K562 (cell line): ENCODE results near the gene EDN2. TPM values are rescaled to one million over a fixed set of nuclear protein-coding genes. Genes with fewer than 3 reads are reported as not detected.

Experiments
- ATAC-seq: fragments of 200-7000 bp; cut with Tn5 transposase; 3 replicates; pipeline ENCODE4 v1.9.1; 2020; ENCODE audit warnings: moderate library complexity
- BruUV-seq: library from RNA; stranded (reverse); fragments of 400-500 nt; replicated peaks from 2 replicates; lab custom pipeline; 2021; lab: Mats Ljungman, UMichigan
- CTCF ChIA-PET: fragments of 300-600 bp; formaldehyde crosslinking; extraction: SDS; loops from one replicate; lab custom pipeline; 2021; ENCODE audit warnings: low intra/inter-chr PET ratio; lab: Yijun Ruan, JAX
- POLR2A ChIA-PET: fragments of 300-600, 350-650 bp; sonication (Branson Sonifier 250); formaldehyde crosslinking; extraction: SDS; loops from one replicate; lab custom pipeline; 2021; ENCODE audit warnings: antibody characterized with exemption, inconsistent platforms; lab: Yijun Ruan, JAX
- DNase-seq, 4 experiments: peaks; one replicate each; pipeline versions ENCODE4 v3.0.0 to v3.0.0-alpha.2; 2011 to 2018; ENCODE audit warnings: low spot score in 3 of 4, mixed read lengths in 3 of 4; ENCODE audit errors: extremely low read depth in 1 of 4
- FAIRE-seq: peaks from 2 replicates; lab custom pipeline; 2011; peaks lifted over from hg19 to GRCh38; lab: Jason Lieb, UNC
- H2AFZ ChIP-seq: 2 replicates; pipeline ENCODE4 v1.6.0; 2011; ENCODE audit warnings: low read depth, low read length, control low read depth, inconsistent platforms
- H3K27ac ChIP-seq: fragments of 200-600 bp; 3 replicates; pipeline ENCODE4 v1.8.0; 2011; ENCODE audit warnings: low read depth, mild to moderate bottlenecking, control low read depth, inconsistent platforms, low read length, moderate library complexity, mixed read lengths; ENCODE audit errors: extremely low read depth
- H3K27me3 ChIP-seq, 2 experiments: fragments of 300-600 bp in 1 of 2; 2 replicates in 1 of 2; 3 replicates in 1 of 2; pipeline versions ENCODE4 v1.6.0 to v1.8.0; 2011; ENCODE audit warnings: inconsistent platforms in 2 of 2, low read length in 2 of 2, mild to moderate bottlenecking in 1 of 2, mixed read lengths in 1 of 2, moderate library complexity in 1 of 2; ENCODE audit not compliant: control insufficient read depth in 2 of 2, insufficient read depth in 2 of 2
- H3K36me3 ChIP-seq: fragments of 300-600 bp; 3 replicates; pipeline ENCODE4 v1.8.0; 2011; ENCODE audit warnings: mild to moderate bottlenecking, low read length, inconsistent platforms; ENCODE audit not compliant: control insufficient read depth, insufficient read depth
- H3K4me1 ChIP-seq, 2 experiments: fragments of 200-600 bp in 1 of 2; replicated peaks in 1 of 2; 2 replicates in 1 of 2; 3 replicates in 1 of 2; pipeline versions ENCODE4 v1.5.1 to v1.8.0; 2011; ENCODE audit warnings: inconsistent platforms in 2 of 2, low read length in 2 of 2, mild to moderate bottlenecking in 1 of 2, mixed read lengths in 1 of 2, moderate library complexity in 1 of 2; ENCODE audit not compliant: control insufficient read depth in 2 of 2, insufficient read depth in 2 of 2
- H3K4me2 ChIP-seq: 2 replicates; pipeline ENCODE4 v1.6.1; 2011; ENCODE audit warnings: low read length, control low read depth, inconsistent platforms, mixed read lengths; ENCODE audit not compliant: insufficient read depth
- H3K4me3 ChIP-seq: fragments of 200-600 bp; sonication (generic), shearing (Covaris generic); 2 replicates; pipeline ENCODE4 v1.5.1; 2016; ENCODE audit warnings: control low read depth, inconsistent platforms
- H3K79me2 ChIP-seq: fragments of 200-600 bp; 3 replicates; pipeline ENCODE4 v1.8.0; 2011; ENCODE audit warnings: low read length, inconsistent platforms; ENCODE audit not compliant: control insufficient read depth, insufficient read depth
- H3K9ac ChIP-seq, 2 experiments: 2 replicates each; pipeline versions ENCODE4 v1.6.0 to v1.6.1; 2011; ENCODE audit warnings: low read depth in 2 of 2, low read length in 2 of 2, control low read depth in 1 of 2, inconsistent platforms in 1 of 2, mild to moderate bottlenecking in 1 of 2, mixed read lengths in 1 of 2; ENCODE audit not compliant: insufficient read depth in 1 of 2
- H3K9me1 ChIP-seq: one replicate; pipeline ENCODE4 v1.6.0; 2011; ENCODE audit warnings: inconsistent platforms, mild to moderate bottlenecking, low read length, moderate library complexity; ENCODE audit not compliant: control insufficient read depth, insufficient read depth
- H3K9me3 ChIP-seq: replicated peaks from 2 replicates; pipeline ENCODE4 v1.5.1; 2011; ENCODE audit warnings: low read depth, low read length, inconsistent platforms; ENCODE audit not compliant: control insufficient read depth, insufficient read depth
- H4K20me1 ChIP-seq: replicated peaks from 2 replicates; pipeline ENCODE4 v1.6.1; 2011; ENCODE audit warnings: low read length, inconsistent platforms, mixed read lengths; ENCODE audit not compliant: control insufficient read depth, insufficient read depth
- CC2D1A ChIP-seq: fragments of 450-650 bp; IDR thresholded peaks from 2 replicates; pipeline ENCODE4 v1.6.1; 2017; ENCODE audit warnings: mild to moderate bottlenecking
- FOXJ3 ChIP-seq: sonication (generic); formaldehyde crosslinking; IDR thresholded peaks from 2 replicates; pipeline ENCODE4 v1.4.0; 2020; ENCODE audit warnings: mild to moderate bottlenecking, missing genetic modification reagents
- HES1 ChIP-seq: fragments of 450-650 bp; IDR thresholded peaks from 2 replicates; pipeline ENCODE4 v1.6.1; 2016; ENCODE audit warnings: low read depth, mild to moderate bottlenecking, moderate library complexity
- NBN ChIP-seq: fragments of 450-650 bp; IDR thresholded peaks from 2 replicates; pipeline ENCODE4 v1.6.1; 2016; ENCODE audit warnings: low read depth, mild to moderate bottlenecking
- NR2C2 ChIP-seq, 2 experiments: fragments of 200-800 bp in 1 of 2; sonication (Bioruptor generic) in 1 of 2; sonication (generic) in 1 of 2; formaldehyde crosslinking in 1 of 2; IDR thresholded peaks; 2 replicates each; pipeline versions ENCODE4 v1.6.1 to v1.8.0; 2016 to 2022; ENCODE audit warnings: mild to moderate bottlenecking in 1 of 2, missing compliant biosample characterization in 1 of 2, missing genetic modification characterization in 1 of 2, missing genetic modification reagents in 1 of 2
- PTBP1 ChIP-seq: fragments of 200-400 bp; formaldehyde crosslinking; IDR thresholded peaks from 2 replicates; pipeline ENCODE4 v1.6.1; 2017; ENCODE audit warnings: low read depth, low read length
- RBM14 ChIP-seq: fragments of 200-400 bp; formaldehyde crosslinking; IDR thresholded peaks from 2 replicates; pipeline ENCODE4 v1.6.1; 2018; ENCODE audit warnings: low read depth, mild to moderate bottlenecking, low read length, moderate library complexity, borderline replicate concordance; ENCODE audit not compliant: insufficient read depth
- SETDB1 ChIP-seq: IDR thresholded peaks from one replicate; pipeline ENCODE4 v1.6.1; 2012; ENCODE audit warnings: low read length, control low read depth, inconsistent platforms
- TEAD2 ChIP-seq: fragments of 450-650 bp; IDR thresholded peaks from 2 replicates; pipeline ENCODE4 v1.6.1; 2016; ENCODE audit warnings: missing genetic modification characterization, control low read depth, missing compliant biosample characterization
- ZBTB8A ChIP-seq: fragments of 450-650 bp; IDR thresholded peaks from 2 replicates; pipeline ENCODE4 v1.6.1; 2018; ENCODE audit warnings: mild to moderate bottlenecking, moderate library complexity; ENCODE audit not compliant: partially characterized antibody
- ZFP1 ChIP-seq: fragments of 450-650 bp; formaldehyde crosslinking; IDR thresholded peaks from 2 replicates; pipeline ENCODE4 v1.4.0; 2020; ENCODE audit warnings: mild to moderate bottlenecking, mixed read lengths
- ZNF146 ChIP-seq: IDR thresholded peaks from one replicate; pipeline ENCODE4 v1.6.1; 2018; ENCODE audit warnings: missing compliant biosample characterization; ENCODE audit not compliant: unreplicated experiment
- WGBS: fragments of 100-300 bp; shearing (Covaris generic); methylation state at CpG from one replicate; pipeline ENCODE4 v1.1.6; 2016; ENCODE audit warnings: low coverage, mixed read lengths; ENCODE audit not compliant: insufficient coverage; ENCODE audit errors: missing lambda C conversion rate; 5-methylcytosine and 5-hydroxymethylcytosine counted together
- in situ Hi-C: fragments of 300-500 bp; cut with MboI; formaldehyde crosslinking; loops from 4 replicates; pipeline ENCODE4 v1.15.0; 2018; ENCODE audit warnings: inconsistent platforms, mixed read lengths
- intact Hi-C: fragments of 100-400 bp; cut with micrococcal nuclease; formaldehyde crosslinking; loops from 2 replicates; pipeline ENCODE4 v1.14.2; 2022
- polyA plus RNA-seq, 8 experiments: library from polyadenylated mRNA; depleted of rRNA in 4 of 8; stranded (reverse) in 5 of 8; unstranded in 3 of 8; fragments of >200 nt; fragmentation: Nextera tagmentation in 2 of 8; fragmentation: Illumina TruSeq in 1 of 8; extraction: Ambion mirVana in 2 of 8; extraction: Trizol in 1 of 8; gene quantifications; 2 replicates each; pipeline versions ENCODE4 v1.2.1 to v1.2.3, GENCODE V29; 2011 to 2014; ENCODE audit warnings: inconsistent platforms in 1 of 8, missing spikeins in 1 of 8
- total RNA-seq, 7 experiments: library from RNA; depleted of rRNA in 6 of 7; stranded (reverse); fragments of >200 nt in 6 of 7; fragmentation: Illumina TruSeq in 2 of 7; extraction: Trizol in 2 of 7; gene quantifications; 2 replicates each; pipeline versions ENCODE4 v1.2.1 to v1.2.3, GENCODE V29; 2011 to 2021; ENCODE audit warnings: low replicate concordance in 1 of 7
- TF ChIP-seq, protein P1 (sequence below): fragments of 450-650 bp; IDR thresholded peaks from 2 replicates; pipeline ENCODE4 v1.6.1; 2018; ENCODE audit not compliant: partially characterized antibody

The EDN2 gene
- total and polyA plus RNA-seq, 9 of the 15 experiments (the other 6 are each of a cell fraction or from before 2014, with no cell fraction given): not detected

DNA sequence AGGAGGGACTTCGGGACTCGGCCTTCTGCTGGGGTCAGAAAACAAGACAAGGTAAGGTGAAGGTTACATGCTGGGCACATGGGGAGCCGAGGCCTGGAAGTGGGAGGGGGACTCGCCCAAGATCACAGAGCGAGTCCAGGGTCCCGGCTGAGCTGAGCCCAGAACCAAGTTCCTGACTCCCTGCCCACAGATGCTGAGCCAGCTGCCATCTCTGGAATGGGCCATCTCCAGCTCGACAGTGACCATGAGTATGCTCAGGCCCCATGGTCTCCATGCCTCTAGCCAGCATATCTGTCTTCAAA, 26.7 kb upstream of the EDN2 start:
- H3K4me2 ChIP-seq: no peak overlapping the region
- no peak overlapping the region for H3K4me3 ChIP-seq
- TF ChIP-seq TEAD2 (tag) (no peak), FOXJ3 (CRISPR knock-in tag) (no peak), RBM14 (no peak), HES1 (no peak), PTBP1 (no peak), ZNF146 (CRISPR knock-in tag) (no peak), SETDB1 (no peak), ZFP1 (CRISPR knock-in tag) (no peak), CC2D1A (no peak), NBN (no peak), ZBTB8A (no peak), NR2C2 (CRISPR knock-in tag; IDR thresholded peaks at IDR 0.05) (no peak), NR2C2 (tag; IDR thresholded peaks at IDR 0.05) (no peak)
- TF ChIP-seq, protein P1, sequence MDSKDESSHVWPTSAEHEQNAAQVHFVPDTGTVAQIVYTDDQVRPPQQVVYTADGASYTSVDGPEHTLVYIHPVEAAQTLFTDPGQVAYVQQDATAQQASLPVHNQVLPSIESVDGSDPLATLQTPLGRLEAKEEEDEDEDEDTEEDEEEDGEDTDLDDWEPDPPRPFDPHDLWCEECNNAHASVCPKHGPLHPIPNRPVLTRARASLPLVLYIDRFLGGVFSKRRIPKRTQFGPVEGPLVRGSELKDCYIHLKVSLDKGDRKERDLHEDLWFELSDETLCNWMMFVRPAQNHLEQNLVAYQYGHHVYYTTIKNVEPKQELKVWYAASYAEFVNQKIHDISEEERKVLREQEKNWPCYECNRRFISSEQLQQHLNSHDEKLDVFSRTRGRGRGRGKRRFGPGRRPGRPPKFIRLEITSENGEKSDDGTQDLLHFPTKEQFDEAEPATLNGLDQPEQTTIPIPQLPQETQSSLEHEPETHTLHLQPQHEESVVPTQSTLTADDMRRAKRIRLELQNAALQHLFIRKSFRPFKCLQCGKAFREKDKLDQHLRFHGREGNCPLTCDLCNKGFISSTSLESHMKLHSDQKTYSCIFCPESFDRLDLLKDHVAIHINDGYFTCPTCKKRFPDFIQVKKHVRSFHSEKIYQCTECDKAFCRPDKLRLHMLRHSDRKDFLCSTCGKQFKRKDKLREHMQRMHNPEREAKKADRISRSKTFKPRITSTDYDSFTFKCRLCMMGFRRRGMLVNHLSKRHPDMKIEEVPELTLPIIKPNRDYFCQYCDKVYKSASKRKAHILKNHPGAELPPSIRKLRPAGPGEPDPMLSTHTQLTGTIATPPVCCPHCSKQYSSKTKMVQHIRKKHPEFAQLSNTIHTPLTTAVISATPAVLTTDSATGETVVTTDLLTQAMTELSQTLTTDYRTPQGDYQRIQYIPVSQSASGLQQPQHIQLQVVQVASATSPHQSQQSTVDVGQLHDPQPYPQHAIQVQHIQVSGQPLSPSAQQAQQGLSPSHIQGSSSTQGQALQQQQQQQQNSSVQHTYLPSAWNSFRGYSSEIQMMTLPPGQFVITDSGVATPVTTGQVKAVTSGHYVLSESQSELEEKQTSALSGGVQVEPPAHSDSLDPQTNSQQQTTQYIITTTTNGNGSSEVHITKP: no peak
- peaks cover 2% of the 10 kb centered on the region for H3K9me1 ChIP-seq
- no peak overlapping the region for H3K27ac ChIP-seq
- FAIRE-seq: no peak
- ChIA-PET CTCF (no interaction called here), POLR2A (interaction anchor here (0.6 kb wide), 1 partner anchor 15 kb away, joined by 3 read pairs; no protein-coding TSS in a partner anchor)
- H3K9ac ChIP-seq: no peak overlapping the region
- no peaks in the 10 kb centered on the region for H3K79me2 ChIP-seq
- H2AFZ ChIP-seq: no peak overlapping the region
- intact Hi-C loops (no loop called here), in situ Hi-C loops (no loop called here)
- H4K20me1 ChIP-seq: peaks cover 9% of the 10 kb centered on the region
- no peaks in the 10 kb centered on the region for H3K9me3 ChIP-seq
- H3K27me3 ChIP-seq: peaks cover 54 to 74% of the 10 kb centered on the region in 2 experiments
- no peaks in the 10 kb centered on the region for H3K36me3 ChIP-seq
- no TSS peak for BruUV-seq
- WGBS: 1% methylated on average over 7 of the region's 7 CpGs
- ATAC-seq: no peak
- H3K4me1 ChIP-seq: peaks cover 0 to 21% of the 10 kb centered on the region in 2 experiments; a peak in 2 of 5 replicates
- no peak for DNase-seq
